ENCODE measurements around the gene LINGO4. TPM values are rescaled to one million over a fixed set of nuclear protein-coding genes. Genes with fewer than 3 reads are reported as not detected.

Gene LINGO4
- total RNA-seq, 1 experiment from 2014 or later, result not detected

- Mint-ChIP-seq H3K9me3 (no peaks in the 10 kb centered on the region), H3K4me1 (no peaks in the 10 kb centered on the region), H3K4me3 (no peak overlapping the region), H3K27me3 (ENCODE audit: low read depth) (peaks cover 45% of the 10 kb centered on the region), H3K27ac (no peak overlapping the region), H3K36me3 (no peaks in the 10 kb centered on the region)
- POLR2A ChIA-PET, result no interaction called here
- TF ChIP-seq KAT7 (CRISPR knock-in tag; IDR thresholded peaks at IDR 0.05; ENCODE audit: borderline replicate concordance), result no peak
- TF ChIP-seq ZNF138 (CRISPR knock-in tag; conservative IDR thresholded peaks at IDR 0.05), result no peak
- TF ChIP-seq ZNF263 (CRISPR knock-in tag; IDR thresholded peaks at IDR 0.05; ENCODE audit: low read depth), result no peak
- no peak for TF ChIP-seq ZNF671 (CRISPR knock-in tag; IDR thresholded peaks at IDR 0.05)
- no peak for TF ChIP-seq NR1H2 (CRISPR knock-in tag; IDR thresholded peaks at IDR 0.05)
- no peak for TF ChIP-seq TEAD4 (CRISPR knock-in tag; IDR thresholded peaks at IDR 0.05)
- no peak for TF ChIP-seq ATF1 (CRISPR knock-in tag; IDR thresholded peaks at IDR 0.05)
- TF ChIP-seq, protein P1, sequence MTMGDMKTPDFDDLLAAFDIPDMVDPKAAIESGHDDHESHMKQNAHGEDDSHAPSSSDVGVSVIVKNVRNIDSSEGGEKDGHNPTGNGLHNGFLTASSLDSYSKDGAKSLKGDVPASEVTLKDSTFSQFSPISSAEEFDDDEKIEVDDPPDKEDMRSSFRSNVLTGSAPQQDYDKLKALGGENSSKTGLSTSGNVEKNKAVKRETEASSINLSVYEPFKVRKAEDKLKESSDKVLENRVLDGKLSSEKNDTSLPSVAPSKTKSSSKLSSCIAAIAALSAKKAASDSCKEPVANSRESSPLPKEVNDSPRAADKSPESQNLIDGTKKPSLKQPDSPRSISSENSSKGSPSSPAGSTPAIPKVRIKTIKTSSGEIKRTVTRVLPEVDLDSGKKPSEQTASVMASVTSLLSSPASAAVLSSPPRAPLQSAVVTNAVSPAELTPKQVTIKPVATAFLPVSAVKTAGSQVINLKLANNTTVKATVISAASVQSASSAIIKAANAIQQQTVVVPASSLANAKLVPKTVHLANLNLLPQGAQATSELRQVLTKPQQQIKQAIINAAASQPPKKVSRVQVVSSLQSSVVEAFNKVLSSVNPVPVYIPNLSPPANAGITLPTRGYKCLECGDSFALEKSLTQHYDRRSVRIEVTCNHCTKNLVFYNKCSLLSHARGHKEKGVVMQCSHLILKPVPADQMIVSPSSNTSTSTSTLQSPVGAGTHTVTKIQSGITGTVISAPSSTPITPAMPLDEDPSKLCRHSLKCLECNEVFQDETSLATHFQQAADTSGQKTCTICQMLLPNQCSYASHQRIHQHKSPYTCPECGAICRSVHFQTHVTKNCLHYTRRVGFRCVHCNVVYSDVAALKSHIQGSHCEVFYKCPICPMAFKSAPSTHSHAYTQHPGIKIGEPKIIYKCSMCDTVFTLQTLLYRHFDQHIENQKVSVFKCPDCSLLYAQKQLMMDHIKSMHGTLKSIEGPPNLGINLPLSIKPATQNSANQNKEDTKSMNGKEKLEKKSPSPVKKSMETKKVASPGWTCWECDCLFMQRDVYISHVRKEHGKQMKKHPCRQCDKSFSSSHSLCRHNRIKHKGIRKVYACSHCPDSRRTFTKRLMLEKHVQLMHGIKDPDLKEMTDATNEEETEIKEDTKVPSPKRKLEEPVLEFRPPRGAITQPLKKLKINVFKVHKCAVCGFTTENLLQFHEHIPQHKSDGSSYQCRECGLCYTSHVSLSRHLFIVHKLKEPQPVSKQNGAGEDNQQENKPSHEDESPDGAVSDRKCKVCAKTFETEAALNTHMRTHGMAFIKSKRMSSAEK (CRISPR knock-in tag; IDR thresholded peaks at IDR 0.05; ENCODE audit: borderline replicate concordance), result no peak
- TF ChIP-seq, protein P2, sequence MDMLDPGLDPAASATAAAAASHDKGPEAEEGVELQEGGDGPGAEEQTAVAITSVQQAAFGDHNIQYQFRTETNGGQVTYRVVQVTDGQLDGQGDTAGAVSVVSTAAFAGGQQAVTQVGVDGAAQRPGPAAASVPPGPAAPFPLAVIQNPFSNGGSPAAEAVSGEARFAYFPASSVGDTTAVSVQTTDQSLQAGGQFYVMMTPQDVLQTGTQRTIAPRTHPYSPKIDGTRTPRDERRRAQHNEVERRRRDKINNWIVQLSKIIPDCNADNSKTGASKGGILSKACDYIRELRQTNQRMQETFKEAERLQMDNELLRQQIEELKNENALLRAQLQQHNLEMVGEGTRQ (CRISPR knock-in tag; IDR thresholded peaks at IDR 0.05), result no peak
- TF ChIP-seq ETV6 (CRISPR knock-in tag; IDR thresholded peaks at IDR 0.05), result no peak
- no peak for TF ChIP-seq NFE2L1 (CRISPR knock-in tag; IDR thresholded peaks at IDR 0.05)
- TF ChIP-seq TP53 (CRISPR knock-in tag; IDR thresholded peaks at IDR 0.05), result no peak
- TF ChIP-seq ARID4B (CRISPR knock-in tag; IDR thresholded peaks at IDR 0.05; ENCODE audit: borderline replicate concordance), result no peak
- TF ChIP-seq, protein P3, sequence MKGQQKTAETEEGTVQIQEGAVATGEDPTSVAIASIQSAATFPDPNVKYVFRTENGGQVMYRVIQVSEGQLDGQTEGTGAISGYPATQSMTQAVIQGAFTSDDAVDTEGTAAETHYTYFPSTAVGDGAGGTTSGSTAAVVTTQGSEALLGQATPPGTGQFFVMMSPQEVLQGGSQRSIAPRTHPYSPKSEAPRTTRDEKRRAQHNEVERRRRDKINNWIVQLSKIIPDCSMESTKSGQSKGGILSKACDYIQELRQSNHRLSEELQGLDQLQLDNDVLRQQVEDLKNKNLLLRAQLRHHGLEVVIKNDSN (CRISPR knock-in tag; IDR thresholded peaks at IDR 0.05), result no peak
- ATAC-seq (no peak), DNase-seq (ENCODE audit: low spot score) (no peak)
- CTCF ChIA-PET, result interaction anchor here (1.7 kb wide), 1 partner anchor 15 kb away, joined by 4 read pairs; the partner anchor contains the start of gene C2CD4D
Observed at GRCh38 chr1:151854658-151855057, 49.4 kb upstream of the LINGO4 start.

DNA sequence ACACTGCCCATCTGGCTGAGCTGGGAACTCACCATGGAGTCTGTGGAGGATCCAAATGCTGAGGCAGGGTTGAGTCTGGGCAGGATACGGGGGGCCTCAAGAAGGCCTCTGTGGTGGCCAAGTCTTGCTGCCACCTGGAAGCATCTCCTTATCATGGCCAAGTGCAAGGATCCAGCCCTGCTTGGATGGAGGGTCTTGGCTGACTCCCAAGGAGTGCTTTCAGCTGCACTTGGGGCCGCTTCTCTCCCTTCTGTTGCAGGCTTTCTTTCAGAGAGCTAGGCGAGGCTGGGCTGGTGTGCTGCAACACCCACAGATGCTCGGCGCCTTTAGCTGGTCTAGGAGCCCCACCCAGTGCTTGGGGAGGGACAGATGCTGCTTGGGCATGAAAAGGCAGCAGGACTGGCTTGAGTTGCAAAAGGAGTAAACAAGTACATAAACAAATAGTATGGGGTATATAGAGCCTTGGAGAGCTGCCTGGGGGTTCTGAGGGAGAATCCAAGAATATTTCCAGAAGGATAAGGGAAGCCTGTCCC lies 48.3 kb upstream of the LINGO4 start, which contains the start of gene THEM5:
Gene THEM5 (minus strand): TSS at position 302 of the 533 bp plus-strand sequence. CDS start 147 bp downstream, at position 155.
- TF ChIP-seq PRDM15 (CRISPR knock-in tag; IDR thresholded peaks at IDR 0.05), result no peak
- Mint-ChIP-seq H3K4me3 (no peak within 1 kb of the TSS), H3K9me3 (no peaks in the 10 kb centered on the region), H3K27ac (no peak within 1 kb of the TSS), H3K36me3 (no peaks in the 10 kb centered on the region), H3K27me3 (ENCODE audit: low read depth) (peaks cover 33% of the 10 kb centered on the region), H3K4me1 (no peaks in the 10 kb centered on the region)
- CTCF ChIA-PET, result interaction anchor here (1.5 to 1.7 kb wide), 2 partner anchors 14 to 28 kb away, joined by 3 to 4 read pairs; partner anchors contain the start of gene C2CD4D
- POLR2A ChIA-PET, result no interaction called here
- no peak for DNase-seq (ENCODE audit: low spot score)
- no peak for ATAC-seq
